ENCODE results near the gene FARS2. TPM values are rescaled to one million over a fixed set of nuclear protein-coding genes. Genes with fewer than 3 reads are reported as not detected.

FARS2 gene
- total RNA-seq, 6 donors from 2014 or later = 16.4 to 34.6 (median 19.9) TPM

DNA sequence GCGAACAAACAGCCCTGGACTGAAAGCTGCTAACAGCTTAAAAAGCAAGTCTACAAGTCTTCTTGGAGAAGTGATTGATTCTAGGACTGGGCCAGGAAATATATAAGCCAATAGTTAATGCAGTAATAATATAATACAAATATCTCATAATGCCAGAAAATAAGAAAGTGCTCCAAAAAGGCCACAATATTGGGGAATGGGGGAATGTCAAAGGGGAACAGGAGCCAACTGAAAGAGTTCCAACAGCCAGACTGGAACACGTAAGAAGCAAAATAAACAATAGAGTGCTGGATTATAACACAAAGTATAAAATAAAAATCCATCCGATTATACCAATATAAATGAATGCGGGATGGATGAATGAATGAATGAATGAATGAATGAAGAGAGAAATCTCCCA lies 449.6 kb downstream of the FARS2 start:
- no peak for TF ChIP-seq EP300 (IDR thresholded peaks at IDR 0.05)
- TF ChIP-seq, protein P1, sequence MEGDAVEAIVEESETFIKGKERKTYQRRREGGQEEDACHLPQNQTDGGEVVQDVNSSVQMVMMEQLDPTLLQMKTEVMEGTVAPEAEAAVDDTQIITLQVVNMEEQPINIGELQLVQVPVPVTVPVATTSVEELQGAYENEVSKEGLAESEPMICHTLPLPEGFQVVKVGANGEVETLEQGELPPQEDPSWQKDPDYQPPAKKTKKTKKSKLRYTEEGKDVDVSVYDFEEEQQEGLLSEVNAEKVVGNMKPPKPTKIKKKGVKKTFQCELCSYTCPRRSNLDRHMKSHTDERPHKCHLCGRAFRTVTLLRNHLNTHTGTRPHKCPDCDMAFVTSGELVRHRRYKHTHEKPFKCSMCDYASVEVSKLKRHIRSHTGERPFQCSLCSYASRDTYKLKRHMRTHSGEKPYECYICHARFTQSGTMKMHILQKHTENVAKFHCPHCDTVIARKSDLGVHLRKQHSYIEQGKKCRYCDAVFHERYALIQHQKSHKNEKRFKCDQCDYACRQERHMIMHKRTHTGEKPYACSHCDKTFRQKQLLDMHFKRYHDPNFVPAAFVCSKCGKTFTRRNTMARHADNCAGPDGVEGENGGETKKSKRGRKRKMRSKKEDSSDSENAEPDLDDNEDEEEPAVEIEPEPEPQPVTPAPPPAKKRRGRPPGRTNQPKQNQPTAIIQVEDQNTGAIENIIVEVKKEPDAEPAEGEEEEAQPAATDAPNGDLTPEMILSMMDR (IDR thresholded peaks at IDR 0.05) = no peak
- no peak for TF ChIP-seq POLR2A (IDR thresholded peaks at IDR 0.05)
- no peak for TF ChIP-seq POLR2AphosphoS5 (IDR thresholded peaks at IDR 0.05)
- Histone ChIP-seq H3K4me1 (no peaks in the 10 kb centered on the region), H3K4me3 (no peak overlapping the region), H3K27me3 (no peaks in the 10 kb centered on the region), H3K36me3 (no peaks in the 10 kb centered on the region), H3K27ac (no peak overlapping the region), H3K9me3 (no peaks in the 10 kb centered on the region)
- WGBS, 2 donors = 91 to 93% methylated on average over 4 of the region's 4 CpGs
- DNase-seq (no peak), ATAC-seq (ENCODE audit: low FRiP score in 2 of 2) (no peak)

DNA sequence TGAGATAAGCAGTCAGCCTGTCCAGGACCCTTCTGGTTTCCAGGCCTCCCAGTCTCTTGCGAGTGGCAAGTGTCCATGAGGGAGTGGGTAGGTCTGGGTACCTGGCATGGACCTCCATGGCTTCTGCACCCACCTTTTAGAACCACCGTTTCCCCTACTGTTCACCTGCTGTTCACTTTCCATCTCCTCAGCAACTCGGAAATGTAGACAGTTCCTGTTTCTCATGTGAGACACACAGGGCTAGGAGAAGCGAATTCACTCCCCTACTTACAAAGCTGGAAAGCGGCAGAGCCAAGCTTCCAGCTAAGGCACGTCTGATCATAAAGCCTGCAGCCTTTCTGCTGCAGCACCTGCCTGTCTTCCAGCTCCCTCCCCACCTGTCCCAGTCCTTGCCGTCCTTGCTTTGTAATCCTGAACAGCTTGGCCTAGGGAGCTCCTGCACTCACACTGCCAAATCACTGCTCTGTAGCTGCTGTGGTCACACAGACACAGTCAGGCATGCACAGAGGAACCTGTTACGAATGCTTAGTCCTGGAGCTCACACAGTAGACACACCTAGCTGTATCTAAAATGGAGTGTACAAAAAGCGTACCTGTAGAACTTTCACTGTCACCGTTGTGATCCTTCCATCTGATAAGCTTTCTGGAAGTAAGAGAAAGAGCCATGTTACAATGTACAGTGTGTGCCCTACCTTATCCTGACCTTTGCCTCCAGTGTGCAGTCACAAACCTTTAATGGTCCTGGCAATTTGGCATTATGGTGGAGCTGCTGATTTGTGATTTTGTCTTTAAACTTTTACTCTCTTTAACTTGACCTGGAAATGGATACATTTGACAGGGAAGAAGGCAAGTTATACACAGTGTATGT lies 451.3 kb downstream of the FARS2 start:
- Histone ChIP-seq H3K27me3 (no peaks in the 10 kb centered on the region), H3K9me3 (peaks cover 0 to 11% (median 0%) of the 10 kb centered on the region in 4 donors), H3K36me3 (no peaks in the 10 kb centered on the region), H3K4me3 (no peak overlapping the region), H3K27ac (no peak overlapping the region), H3K4me1 (no peaks in the 10 kb centered on the region)
- WGBS, 2 donors = 76 to 86% methylated on average over 10 of the region's 10 CpGs
- TF ChIP-seq, protein P1 (IDR thresholded peaks at IDR 0.05) = no peak
- TF ChIP-seq POLR2AphosphoS5 (IDR thresholded peaks at IDR 0.05) = no peak
- no peak for TF ChIP-seq EP300 (IDR thresholded peaks at IDR 0.05)
- no peak for TF ChIP-seq POLR2A (IDR thresholded peaks at IDR 0.05)
- DNase-seq (no peak), ATAC-seq (ENCODE audit: low FRiP score in 2 of 2) (no peak)

DNA sequence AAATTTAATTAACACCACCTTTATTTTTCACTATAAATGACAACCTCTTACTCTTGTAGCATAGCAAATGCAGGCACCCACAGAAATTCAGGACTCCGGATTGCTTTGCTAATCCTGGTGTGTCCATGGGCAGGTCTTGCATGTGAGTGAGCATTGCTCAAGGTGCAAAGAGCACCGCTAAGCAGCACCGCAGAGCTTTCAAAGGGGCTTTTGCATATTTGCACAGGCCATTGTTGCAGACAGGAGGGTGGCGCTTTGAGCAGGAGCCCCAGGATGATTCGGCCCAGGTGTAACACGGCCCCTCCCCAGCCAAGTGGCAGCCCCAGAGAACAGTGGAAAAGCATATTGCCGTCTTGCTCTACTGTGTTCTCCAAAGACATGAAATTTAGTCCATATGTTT lies 452.2 kb downstream of the FARS2 start:
- Histone ChIP-seq H3K9me3 (peaks cover 0 to 11% (median 0%) of the 10 kb centered on the region in 4 donors), H3K36me3 (no peaks in the 10 kb centered on the region), H3K27me3 (no peaks in the 10 kb centered on the region), H3K27ac (no peak overlapping the region), H3K4me1 (no peaks in the 10 kb centered on the region), H3K4me3 (no peak overlapping the region)
- TF ChIP-seq POLR2AphosphoS5 (IDR thresholded peaks at IDR 0.05) = no peak
- TF ChIP-seq, protein P1 (IDR thresholded peaks at IDR 0.05) = no peak
- DNase-seq = no peak
- 73 to 84% methylated on average over 7 of the region's 7 CpGs for WGBS, 2 donors
- no peak for ATAC-seq (ENCODE audit: low FRiP score in 2 of 2)

DNA sequence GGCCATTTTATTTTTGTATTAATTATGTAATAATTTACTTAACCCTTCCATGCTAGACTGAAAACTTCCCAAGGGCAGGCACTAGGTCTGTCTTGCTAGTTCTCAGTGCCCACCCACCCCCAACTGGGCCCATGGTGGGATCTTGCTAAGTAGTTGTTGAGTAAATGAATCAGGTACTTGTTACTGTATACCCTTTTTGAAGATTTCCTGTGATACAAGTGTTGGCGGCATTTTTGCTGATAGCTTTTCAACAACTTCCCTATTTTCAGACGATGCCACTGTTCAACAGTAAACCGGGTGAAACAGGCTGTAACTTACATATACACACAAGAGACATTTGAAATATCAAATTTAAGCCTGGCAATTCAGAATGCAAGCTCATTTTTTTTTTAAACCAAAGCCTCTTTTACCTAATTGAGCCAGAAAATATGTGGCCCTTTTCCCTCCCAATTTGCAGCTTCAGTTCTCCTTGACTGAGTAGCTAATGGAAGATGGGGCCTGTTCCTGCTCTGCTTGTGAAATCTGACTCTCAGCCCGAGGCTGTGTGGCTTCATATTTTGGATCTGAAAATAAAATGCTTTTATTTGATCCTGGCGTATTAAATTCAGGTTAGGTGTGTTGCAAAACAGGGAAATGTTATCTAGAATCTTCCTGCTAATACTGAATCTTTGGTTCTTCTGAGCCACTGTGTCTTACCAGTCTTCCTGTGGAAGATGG lies 457.1 kb downstream of the FARS2 start:
- ATAC-seq (ENCODE audit: low FRiP score in 2 of 2) (no peak), DNase-seq (no peak)
- Histone ChIP-seq H3K27ac (no peak overlapping the region), H3K27me3 (no peaks in the 10 kb centered on the region), H3K9me3 (peaks cover 0 to 11% (median 0%) of the 10 kb centered on the region in 4 donors), H3K4me3 (no peak overlapping the region), H3K36me3 (no peaks in the 10 kb centered on the region), H3K4me1 (peaks cover 0 to 3% (median 0%) of the 10 kb centered on the region in 4 donors)
- TF ChIP-seq EP300 (IDR thresholded peaks at IDR 0.05) (no peak), POLR2A (IDR thresholded peaks at IDR 0.05) (no peak), POLR2AphosphoS5 (IDR thresholded peaks at IDR 0.05) (no peak)
- TF ChIP-seq, protein P1 (IDR thresholded peaks at IDR 0.05) = no peak
- WGBS, 2 donors = 55 to 81% methylated on average over 5 of the region's 5 CpGs
